Endothelial cell of umbilical vein (primary cell): Measurements from ENCODE around the gene MS4A13. TPM values are rescaled to one million over a fixed set of nuclear protein-coding genes. Genes with fewer than 3 reads are reported as not detected.

Experiments
- BruUV-seq: library from RNA; stranded (reverse); fragments of 400-500 nt; replicated peaks from 2 replicates; lab custom pipeline; 2021; lab: Mats Ljungman, UMichigan
- CTCF ChIA-PET: fragments of 300-600, 350-600 bp; sonication (Branson Sonifier 250); formaldehyde crosslinking; loops from one replicate; lab custom pipeline; 2021; ENCODE audit warnings: antibody characterized with exemption, inconsistent platforms; lab: Charles Lee
- POLR2A ChIA-PET: fragments of 300-600, 350-600 bp; sonication (Branson Sonifier 250); formaldehyde crosslinking; loops from one replicate; lab custom pipeline; 2021; ENCODE audit warnings: antibody characterized with exemption, inconsistent platforms; lab: Charles Lee
- DNase-seq: peaks from one replicate; pipeline ENCODE4 v3.0.0-alpha.2; 2011; ENCODE audit warnings: low read depth, low spot score
- FAIRE-seq: peaks from 2 replicates; lab custom pipeline; 2011; peaks lifted over from hg19 to GRCh38; lab: Jason Lieb, UNC
- H2AFZ ChIP-seq: 2 replicates; pipeline ENCODE4 v1.6.0; 2012; ENCODE audit warnings: low read depth, low read length, control low read depth, inconsistent platforms
- H3K27ac ChIP-seq: 2 replicates; pipeline ENCODE4 v1.5.1; 2011; ENCODE audit warnings: low read depth, mild to moderate bottlenecking, control low read depth, low read length, moderate library complexity; ENCODE audit not compliant: insufficient read depth
- H3K27me3 ChIP-seq, 2 experiments: 2 replicates each; pipeline versions ENCODE4 v1.6.0 to v1.6.1; 2011; ENCODE audit warnings: low read length in 2 of 2, mixed read lengths in 1 of 2; ENCODE audit not compliant: control insufficient read depth in 2 of 2, insufficient read depth in 2 of 2
- H3K36me3 ChIP-seq, 2 experiments: 2 replicates in 1 of 2; 3 replicates in 1 of 2; pipeline ENCODE4 v1.5.1; 2011; ENCODE audit warnings: low read length in 2 of 2, mild to moderate bottlenecking in 1 of 2, moderate library complexity in 1 of 2; ENCODE audit not compliant: control insufficient read depth in 2 of 2, insufficient read depth in 2 of 2; ENCODE audit errors: extremely low read depth in 1 of 2
- H3K4me1 ChIP-seq: 3 replicates; pipeline ENCODE4 v1.5.1; 2011; ENCODE audit warnings: mild to moderate bottlenecking, low read length; ENCODE audit not compliant: control insufficient read depth, insufficient read depth; ENCODE audit errors: extremely low read depth
- H3K4me2 ChIP-seq: 2 replicates; pipeline ENCODE4 v1.6.1; 2011; ENCODE audit warnings: low read length, control low read depth, mixed read lengths; ENCODE audit not compliant: insufficient read depth
- H3K4me3 ChIP-seq, 3 experiments: fragments of 200-600 bp in 1 of 3; sonication (generic), shearing (Covaris generic) in 1 of 3; replicated peaks in 1 of 3; 2 replicates each; pipeline ENCODE4 v1.5.1; 2011 to 2016; ENCODE audit warnings: control low read depth in 3 of 3, low read length in 3 of 3, mild to moderate bottlenecking in 2 of 3, inconsistent platforms in 1 of 3, low read depth in 1 of 3, moderate library complexity in 1 of 3; ENCODE audit not compliant: insufficient read depth in 1 of 3
- H3K79me2 ChIP-seq: 2 replicates; pipeline ENCODE4 v1.6.0; 2012; ENCODE audit warnings: low read length, inconsistent platforms; ENCODE audit not compliant: control insufficient read depth, insufficient read depth
- H3K9ac ChIP-seq: replicated peaks from 2 replicates; pipeline ENCODE3; 2011; ENCODE audit warnings: low read length, control low read depth; ENCODE audit not compliant: insufficient read depth; ENCODE audit errors: extremely low read depth
- H3K9me1 ChIP-seq: replicated peaks from 3 replicates; pipeline ENCODE4 v1.6.0; 2011; ENCODE audit warnings: mild to moderate bottlenecking, low read length; ENCODE audit not compliant: control insufficient read depth, insufficient read depth; ENCODE audit errors: extremely low read depth
- H3K9me3 ChIP-seq: replicated peaks from 2 replicates; pipeline ENCODE4 v1.5.1; 2012; ENCODE audit warnings: low read length, inconsistent platforms; ENCODE audit not compliant: control insufficient read depth, insufficient read depth
- H4K20me1 ChIP-seq: replicated peaks from 2 replicates; pipeline ENCODE3; 2011; ENCODE audit warnings: mild to moderate bottlenecking, low read length; ENCODE audit not compliant: control insufficient read depth, insufficient read depth; ENCODE audit errors: extremely low read depth
- CTCF ChIP-seq, 2 donors: IDR thresholded peaks; 1 replicate in 1 of 2; 2 replicates in 1 of 2; pipeline ENCODE4 v1.5.1; 2011; ENCODE audit warnings: low read length in 2 of 2, mild to moderate bottlenecking in 2 of 2, moderate library complexity in 2 of 2, control low read depth in 1 of 2, inconsistent platforms in 1 of 2, low read depth in 1 of 2; ENCODE audit not compliant: insufficient read depth in 1 of 2; ENCODE audit errors: extremely low read depth in 1 of 2
- EZH2 ChIP-seq: IDR thresholded peaks from 2 replicates; pipeline ENCODE4 v1.6.1; 2012; ENCODE audit warnings: borderline replicate concordance, low read depth, mild to moderate bottlenecking, moderate library complexity, low read length, inconsistent platforms; ENCODE audit not compliant: severe bottlenecking
- FOS ChIP-seq: IDR thresholded peaks from 2 replicates; pipeline ENCODE4 v1.6.1; 2011; ENCODE audit warnings: mild to moderate bottlenecking, low read length, moderate library complexity, borderline replicate concordance; ENCODE audit not compliant: insufficient read depth
- GATA2 ChIP-seq: IDR thresholded peaks from 2 replicates; pipeline ENCODE4 v1.7.0; 2011; ENCODE audit warnings: low read depth, mild to moderate bottlenecking, moderate library complexity, mixed read lengths, low read length; ENCODE audit not compliant: insufficient read length, insufficient read depth
- JUN ChIP-seq: IDR thresholded peaks from 2 replicates; pipeline ENCODE4 v1.6.1; 2011; ENCODE audit warnings: borderline replicate concordance, low read depth; ENCODE audit not compliant: insufficient read length, insufficient read depth
- MAX ChIP-seq: IDR thresholded peaks from 2 replicates; pipeline ENCODE4 v1.6.1; 2011; ENCODE audit not compliant: insufficient read depth, insufficient read length
- MYC ChIP-seq: IDR thresholded peaks from one replicate; pipeline ENCODE4 v1.6.1; 2011; ENCODE audit warnings: mild to moderate bottlenecking, low read depth, low read length
- POLR2A ChIP-seq: IDR thresholded peaks from 2 replicates; pipeline ENCODE4 v1.6.1; 2012; ENCODE audit warnings: low read depth, mild to moderate bottlenecking, control low read depth, low read length
- POLR2AphosphoS5 ChIP-seq: IDR thresholded peaks from 2 replicates; pipeline ENCODE4 v1.6.1; 2012; ENCODE audit warnings: low read depth, mild to moderate bottlenecking, control low read depth, low read length, moderate library complexity; ENCODE audit not compliant: insufficient read depth
- dilution Hi-C: fragments of 300-500 bp; cut with MboI; formaldehyde crosslinking; loops from one replicate; pipeline ENCODE4 v1.15.0; 2019; ENCODE audit warnings: low sequenced_read_pairs; ENCODE audit not compliant: extremely low pct_ligation_motif_present
- intact Hi-C: fragments of 100-400 bp; cut with micrococcal nuclease; formaldehyde crosslinking; loops from one replicate; pipeline ENCODE4 v1.10.0; 2022
- polyA plus RNA-seq, 4 experiments: library from polyadenylated mRNA; depleted of rRNA in 3 of 4; stranded (reverse) in 3 of 4; unstranded in 1 of 4; fragments of >200 nt; gene quantifications; 2 replicates each; pipeline versions ENCODE4 v1.2.1 to v1.2.3, GENCODE V29; 2011 to 2012; ENCODE audit warnings: missing spikeins in 1 of 4
- total RNA-seq: library from RNA; stranded (reverse); gene quantifications from 2 replicates; pipeline ENCODE4 v1.2.3, GENCODE V29; 2021

The MS4A13 gene
- total and polyA plus RNA-seq, 2 donors (not counting 3 experiments of a cell fraction or from before 2014, with no cell fraction given) = not detected

- BruUV-seq = no TSS peak
- Histone ChIP-seq H3K79me2 (no peaks in the 10 kb centered on the region), H3K36me3 (no peaks in the 10 kb centered on the region), H2AFZ (no peak overlapping the region), H3K9me3 (no peaks in the 10 kb centered on the region), H3K27ac (no peak overlapping the region), H3K9ac (no peak overlapping the region), H3K4me1 (no peaks in the 10 kb centered on the region), H3K9me1 (no peaks in the 10 kb centered on the region), H3K4me3 (no peak overlapping the region), H4K20me1 (no peaks in the 10 kb centered on the region), H3K27me3 (no peaks in the 10 kb centered on the region), H3K4me2 (no peak overlapping the region)
- FAIRE-seq (no peak), DNase-seq (no peak)
- ChIA-PET POLR2A (no interaction called here), CTCF (no interaction called here)
- dilution Hi-C loops = no loop called here
- intact Hi-C loops = no loop called here
- TF ChIP-seq POLR2A (no peak), MYC (no peak), CTCF (IDR thresholded peaks at IDR 0.05; ENCODE audit: extremely low read depth in 1 of 2, insufficient read depth in 1 of 2, low read depth in 1 of 2, low read length in 2 of 2) (no peak), POLR2AphosphoS5 (no peak), EZH2 (no peak), JUN (no peak), GATA2 (no peak), MAX (no peak), FOS (no peak)
Measured at GRCh38 chr11:60511393-60511792, 3.8 kb upstream of the MS4A13 start.
